Cardiac fibroblast (primary cell): ENCODE results near the gene PDE8A.
"Not testable (repeated sequence)": the region's sequence is repeated elsewhere in the genome, so short reads cannot be mapped to it uniquely, and the experiment has no call there.

Experiments used
- DNase-seq, 2 donors: peaks; one replicate each; pipeline versions ENCODE4 v3.0.0 to v3.0.0-alpha.2; 2010; ENCODE audit warnings: low read depth in 2 of 2
- H3K4me3 ChIP-seq, 2 donors: replicated peaks in 1 of 2; 1 replicate in 1 of 2; 2 replicates in 1 of 2; pipeline ENCODE4 v1.5.1; 2011; ENCODE audit warnings: low read depth in 2 of 2, low read length in 2 of 2, mild to moderate bottlenecking in 2 of 2, moderate library complexity in 1 of 2
- CTCF ChIP-seq: IDR thresholded peaks from one replicate; pipeline ENCODE4 v1.5.1; 2011; ENCODE audit warnings: low read depth, mild to moderate bottlenecking, low read length, inconsistent platforms

PDE8A gene

GRCh38 chr15:84988909-84989644 lies 7.4 kb downstream of the PDE8A start:
- DNase-seq = no peak
- TF ChIP-seq CTCF = no peak
- H3K4me3 ChIP-seq = no peak overlapping the region

- no peak for DNase-seq
- no peak overlapping the region for H3K4me3 ChIP-seq
- no peak for TF ChIP-seq CTCF
Measured at GRCh38 chr15:84990507-84990906, 8.9 kb downstream of the PDE8A start.

GRCh38 chr15:84991014-84991712 lies 9.5 kb downstream of the PDE8A start:
- DNase-seq = no peak
- TF ChIP-seq CTCF = no peak
- H3K4me3 ChIP-seq = no peak overlapping the region

GRCh38 chr15:84992157-84992944 lies 10.7 kb downstream of the PDE8A start:
- H3K4me3 ChIP-seq = no peak overlapping the region
- DNase-seq = peak; percentile 63 to 85
- TF ChIP-seq CTCF = no peak

- no peak overlapping the region for H3K4me3 ChIP-seq
- TF ChIP-seq CTCF = no peak
- no peak for DNase-seq
Measured at GRCh38 chr15:84996055-84996454, 14.4 kb downstream of the PDE8A start.

GRCh38 chr15:84996714-84997113 lies 15.1 kb downstream of the PDE8A start:
- DNase-seq = peak in 1 of 2 donors; percentile 64
- not testable (repeated sequence) for H3K4me3 ChIP-seq

GRCh38 chr15:84997214-84997613 lies 15.6 kb downstream of the PDE8A start:
- not testable (repeated sequence) for H3K4me3 ChIP-seq, DNase-seq
